GM10266 (cell line): Measurements from ENCODE around the gene QDPR.
"Not testable (repeated sequence)": the region's sequence is repeated elsewhere in the genome, so short reads cannot be mapped to it uniquely, and the experiment has no call there.

Experiments used
- DNase-seq: peaks from one replicate; pipeline ENCODE4 v3.0.0; 2012; ENCODE audit errors: extremely low spot score
- TF ChIP-seq, protein P1 (sequence below): IDR thresholded peaks from 2 replicates; pipeline ENCODE4 v1.5.1; 2012; ENCODE audit warnings: mild to moderate bottlenecking, low read depth; ENCODE audit not compliant: control insufficient read depth, insufficient read depth; ENCODE audit errors: missing control alignments

QDPR gene

DNA sequence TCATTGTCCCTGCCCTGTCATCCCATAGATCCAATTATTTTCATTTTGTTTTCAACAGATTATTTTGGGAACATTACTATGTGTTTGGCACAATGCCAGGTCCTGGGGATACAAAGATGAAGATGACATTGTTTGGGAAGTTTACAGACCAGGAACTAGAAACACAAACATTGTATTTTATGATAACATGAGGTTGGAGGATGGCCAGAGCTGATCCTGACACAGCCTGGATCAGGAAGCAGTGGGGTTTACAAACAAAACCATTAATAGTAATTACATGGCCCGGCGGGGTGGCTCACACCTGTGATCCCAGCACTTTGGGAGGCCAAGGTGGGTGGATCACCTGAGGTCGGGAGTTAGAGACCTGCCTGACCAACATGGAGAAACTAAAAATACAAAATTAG is 32.9 kb upstream of the QDPR start:
- no peak for DNase-seq
- TF ChIP-seq, protein P1, sequence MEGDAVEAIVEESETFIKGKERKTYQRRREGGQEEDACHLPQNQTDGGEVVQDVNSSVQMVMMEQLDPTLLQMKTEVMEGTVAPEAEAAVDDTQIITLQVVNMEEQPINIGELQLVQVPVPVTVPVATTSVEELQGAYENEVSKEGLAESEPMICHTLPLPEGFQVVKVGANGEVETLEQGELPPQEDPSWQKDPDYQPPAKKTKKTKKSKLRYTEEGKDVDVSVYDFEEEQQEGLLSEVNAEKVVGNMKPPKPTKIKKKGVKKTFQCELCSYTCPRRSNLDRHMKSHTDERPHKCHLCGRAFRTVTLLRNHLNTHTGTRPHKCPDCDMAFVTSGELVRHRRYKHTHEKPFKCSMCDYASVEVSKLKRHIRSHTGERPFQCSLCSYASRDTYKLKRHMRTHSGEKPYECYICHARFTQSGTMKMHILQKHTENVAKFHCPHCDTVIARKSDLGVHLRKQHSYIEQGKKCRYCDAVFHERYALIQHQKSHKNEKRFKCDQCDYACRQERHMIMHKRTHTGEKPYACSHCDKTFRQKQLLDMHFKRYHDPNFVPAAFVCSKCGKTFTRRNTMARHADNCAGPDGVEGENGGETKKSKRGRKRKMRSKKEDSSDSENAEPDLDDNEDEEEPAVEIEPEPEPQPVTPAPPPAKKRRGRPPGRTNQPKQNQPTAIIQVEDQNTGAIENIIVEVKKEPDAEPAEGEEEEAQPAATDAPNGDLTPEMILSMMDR, result no peak

DNA sequence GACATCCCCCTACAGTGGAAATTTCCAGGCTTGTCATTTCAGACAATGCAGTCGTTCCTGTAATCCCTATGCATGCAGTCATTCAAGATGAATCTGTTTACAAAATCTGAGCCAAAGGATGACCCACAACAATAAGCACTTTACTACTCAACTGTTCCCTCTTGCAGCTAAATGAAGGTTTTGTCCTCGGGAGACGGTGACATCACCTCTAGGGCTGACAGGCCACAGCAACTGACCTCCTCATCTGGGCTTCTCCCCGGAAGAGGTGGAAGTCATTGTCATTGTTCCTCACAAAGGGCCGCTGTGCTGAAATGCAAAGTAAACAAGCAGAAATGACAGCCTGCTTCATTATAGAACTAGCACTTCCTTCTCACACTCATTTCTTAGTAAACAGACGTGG is 32.3 kb upstream of the QDPR start:
- no peak for DNase-seq
- TF ChIP-seq, protein P1, result no peak

DNA sequence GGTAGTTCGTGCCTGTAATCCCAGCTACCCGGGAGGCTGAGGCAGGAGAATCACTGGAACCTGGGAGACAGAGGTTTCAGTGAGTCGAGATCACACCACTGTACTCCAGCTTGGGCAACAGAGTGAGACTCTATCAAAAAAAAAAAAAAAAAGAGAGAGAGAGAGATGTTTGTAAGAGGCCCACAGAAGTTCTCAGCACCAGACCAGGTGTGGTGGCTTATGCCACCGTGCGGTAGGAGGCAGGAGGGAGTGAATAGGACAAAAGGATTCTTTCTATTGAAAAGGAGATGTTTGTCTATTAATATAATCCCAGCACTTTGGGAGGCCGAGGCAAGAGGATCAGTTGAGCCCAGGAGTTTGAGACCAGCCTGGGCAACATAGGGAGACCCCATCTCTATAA is 25.2 kb upstream of the QDPR start:
- not testable (repeated sequence) for DNase-seq

DNA sequence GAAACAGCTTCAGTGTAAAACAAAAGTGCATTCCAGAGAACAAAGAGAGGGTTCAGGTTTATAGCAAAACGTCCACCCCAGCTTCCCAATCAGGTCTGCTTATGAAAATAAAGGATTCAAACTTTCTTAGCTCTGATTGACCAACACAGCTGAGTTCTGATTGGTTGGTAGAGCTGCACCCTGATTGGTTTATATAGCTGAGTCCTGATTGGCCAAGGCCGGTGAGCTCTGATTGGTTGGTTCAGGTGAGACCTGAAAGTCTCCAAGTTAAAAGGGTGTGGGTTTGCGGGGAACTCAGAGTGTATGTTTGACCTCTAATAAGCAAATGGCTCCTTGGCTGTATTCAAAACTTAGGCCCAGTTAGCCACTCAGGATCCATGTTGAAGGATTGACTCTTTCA is 24.0 kb upstream of the QDPR start:
- TF ChIP-seq, protein P1, result no peak
- no peak for DNase-seq

DNA sequence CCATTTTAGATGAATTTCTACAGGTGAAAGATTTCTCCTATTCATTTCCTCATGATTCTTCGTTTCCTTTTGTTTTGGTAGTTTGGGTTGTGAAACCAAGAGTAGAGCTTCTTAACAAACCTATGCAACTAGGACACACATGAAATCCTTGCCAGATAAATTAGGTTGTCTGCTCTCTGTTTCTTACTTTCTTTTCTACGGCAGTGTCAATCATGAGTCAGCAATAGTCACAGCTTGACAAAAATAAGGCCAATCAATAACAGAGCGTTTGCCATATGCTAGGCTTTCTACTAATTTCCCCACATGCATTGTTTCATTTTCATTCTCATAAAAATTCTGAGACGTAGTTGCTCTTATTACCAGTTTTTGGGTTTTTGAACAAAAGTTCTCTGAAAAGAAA is 23.4 kb upstream of the QDPR start:
- no peak for DNase-seq
- TF ChIP-seq, protein P1, result no peak

DNA sequence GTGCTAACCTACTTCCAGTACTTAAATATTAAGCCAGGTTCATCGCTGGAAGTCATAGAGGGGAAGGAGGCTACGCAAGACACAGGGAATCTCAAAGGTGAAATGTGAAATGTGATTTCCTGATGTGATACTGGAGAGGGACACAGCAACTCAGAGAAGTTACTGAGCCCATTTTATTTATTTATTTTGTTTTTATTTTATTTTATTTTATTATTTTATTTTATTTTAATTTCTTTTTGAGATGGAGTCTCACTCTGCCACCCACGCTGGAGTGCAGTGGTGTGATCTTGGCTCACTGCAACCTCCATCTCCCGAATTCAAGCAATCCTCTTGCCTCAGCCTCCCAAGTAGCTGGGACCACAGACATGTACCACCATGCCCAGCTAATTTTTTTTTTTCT is 22.8 kb upstream of the QDPR start:
- TF ChIP-seq, protein P1, result no peak
- no peak for DNase-seq

DNA sequence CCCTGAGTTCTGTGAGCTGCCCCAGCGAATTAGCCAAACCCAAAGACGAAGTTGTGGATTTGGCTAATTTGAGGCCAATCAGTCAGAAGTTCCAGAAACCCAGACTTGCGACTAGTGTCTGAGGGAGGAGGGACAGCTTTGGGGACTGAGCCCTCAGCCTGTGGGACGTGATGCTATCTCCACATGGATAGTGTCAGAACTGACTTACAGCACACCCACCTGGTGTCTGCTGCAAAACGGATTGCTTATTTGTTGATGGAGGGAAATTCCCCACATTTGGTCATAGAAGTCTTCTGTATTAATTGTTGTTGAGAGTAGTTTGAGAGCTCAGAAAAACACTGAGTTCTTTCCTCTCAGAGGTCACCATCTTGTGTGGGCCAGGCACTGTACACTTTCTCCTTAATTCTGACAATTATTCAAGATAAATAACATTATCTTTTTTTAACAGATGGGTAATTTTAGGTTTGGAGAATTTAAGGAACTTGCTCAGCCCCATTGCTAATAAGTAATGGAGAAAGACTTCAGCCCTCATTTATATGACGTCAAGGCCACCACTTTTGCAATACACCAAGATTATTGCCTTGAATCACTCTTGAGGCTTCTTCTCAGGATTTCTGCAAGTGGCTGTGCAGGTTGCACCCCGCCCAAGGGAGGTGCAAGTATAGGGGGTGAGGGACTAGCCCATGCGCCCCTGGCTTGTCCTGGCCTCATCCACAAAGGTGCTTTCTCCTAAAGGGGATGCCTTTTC is 19.8 kb upstream of the QDPR start:
- DNase-seq, result no peak
- TF ChIP-seq, protein P1, result no peak

DNA sequence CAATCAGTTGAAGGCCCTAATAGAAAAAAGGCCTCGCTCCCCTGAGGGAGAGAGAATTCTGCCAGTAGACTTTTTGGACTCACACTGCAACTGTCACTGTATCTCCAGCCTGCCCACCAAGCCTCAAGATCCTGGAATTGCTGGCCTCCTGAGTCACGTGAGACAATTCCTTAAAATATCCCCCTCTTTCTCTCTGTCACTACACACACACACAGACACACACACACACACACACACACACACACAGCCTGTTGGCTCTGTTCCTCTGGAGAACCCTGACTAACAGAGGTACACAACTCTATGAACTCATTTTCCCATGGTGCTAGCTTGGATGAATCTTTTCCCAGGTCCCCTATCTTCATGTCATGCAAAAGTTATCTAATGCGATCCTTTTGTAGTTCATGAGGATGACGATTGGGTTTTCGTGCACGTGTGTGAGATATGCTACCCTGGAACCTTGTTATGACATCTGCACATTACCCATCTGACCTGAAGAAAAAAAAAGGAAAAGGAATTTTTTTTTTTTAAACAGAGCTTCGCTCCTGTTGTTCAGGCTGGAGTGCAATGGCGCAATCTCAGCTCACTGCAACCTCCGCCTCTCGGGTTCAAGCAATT is 16.8 kb upstream of the QDPR start:
- TF ChIP-seq, protein P1, result no peak
- no peak for DNase-seq
